HepG2 (cell line): ENCODE measurements around the gene AKAP9. TPM values are rescaled to one million over a fixed set of nuclear protein-coding genes. Genes with fewer than 3 reads are reported as not detected.

Source experiments
- FLYWCH1 ChIP-seq: sonication (generic); formaldehyde crosslinking; IDR thresholded peaks from 2 replicates; pipeline ENCODE4 v1.8.1; 2023; ENCODE audit warnings: mild to moderate bottlenecking, missing genetic modification reagents
- FOSL1 ChIP-seq: sonication (generic); formaldehyde crosslinking; IDR thresholded peaks from 2 replicates; pipeline ENCODE4 v1.9.0; 2021; ENCODE audit warnings: missing genetic modification reagents, borderline replicate concordance
- GABPB1 ChIP-seq: IDR thresholded peaks from 2 replicates; pipeline ENCODE4 v1.6.1; 2016; ENCODE audit warnings: mild to moderate bottlenecking, missing genetic modification reagents, moderate library complexity, missing compliant biosample characterization
- HNRNPH1 ChIP-seq: fragments of 200-400 bp; formaldehyde crosslinking; optimal IDR thresholded peaks from 2 replicates; pipeline ENCODE3; 2017; ENCODE audit warnings: mild to moderate bottlenecking, low read depth, low read length
- MED13 ChIP-seq: sonication (generic); formaldehyde crosslinking; IDR thresholded peaks from 2 replicates; pipeline ENCODE4 v1.5.0; 2020; ENCODE audit warnings: missing genetic modification reagents
- MEIS1 ChIP-seq: sonication (generic); formaldehyde crosslinking; IDR thresholded peaks from 2 replicates; pipeline ENCODE4 v1.9.0; 2021; ENCODE audit warnings: mild to moderate bottlenecking, missing genetic modification reagents, moderate library complexity, borderline replicate concordance
- MTF1 ChIP-seq: sonication (generic); formaldehyde crosslinking; IDR thresholded peaks from 2 replicates; pipeline ENCODE4 v1.5.0; 2020; ENCODE audit warnings: missing genetic modification reagents
- MZF1 ChIP-seq: sonication (generic); formaldehyde crosslinking; IDR thresholded peaks from 2 replicates; pipeline ENCODE4 v1.8.1; 2023; ENCODE audit warnings: mild to moderate bottlenecking, missing genetic modification reagents, borderline replicate concordance
- NFKBIZ ChIP-seq: IDR thresholded peaks from 2 replicates; pipeline ENCODE4 v1.6.1; 2018; ENCODE audit warnings: missing genetic modification reagents, missing compliant biosample characterization
- STAT5B ChIP-seq: sonication (generic); formaldehyde crosslinking; IDR thresholded peaks from 2 replicates; pipeline ENCODE4 v1.4.0; 2020; ENCODE audit warnings: missing genetic modification reagents
- YY1 ChIP-seq: IDR thresholded peaks from 2 replicates; pipeline ENCODE4 v1.6.1; 2011; ENCODE audit warnings: low read length, low read depth, moderate library complexity, mild to moderate bottlenecking; ENCODE audit not compliant: insufficient read depth, insufficient replicate concordance
- ZFYVE20 ChIP-seq: sonication (generic); formaldehyde crosslinking; IDR thresholded peaks from 2 replicates; pipeline ENCODE4 v1.8.0; 2023; ENCODE audit warnings: low read depth, mild to moderate bottlenecking, moderate library complexity, missing genetic modification reagents, borderline replicate concordance
- ZMYM4 ChIP-seq: sonication (generic); formaldehyde crosslinking; IDR thresholded peaks from 2 replicates; pipeline ENCODE4 v1.8.1; 2023; ENCODE audit warnings: mild to moderate bottlenecking, missing genetic modification reagents
- ZNF10 ChIP-seq: sonication (generic); formaldehyde crosslinking; IDR thresholded peaks from 2 replicates; pipeline ENCODE4 v1.4.0; 2020; ENCODE audit warnings: mild to moderate bottlenecking, low read depth, missing genetic modification reagents, borderline replicate concordance
- ZNF224 ChIP-seq: sonication (generic); formaldehyde crosslinking; IDR thresholded peaks from 2 replicates; pipeline ENCODE4 v1.5.0; 2020; ENCODE audit warnings: mild to moderate bottlenecking, missing genetic modification reagents
- ZNF3 ChIP-seq: IDR thresholded peaks from 2 replicates; pipeline ENCODE4 v1.7.0; 2017; ENCODE audit warnings: inconsistent platforms
- ZNF333 ChIP-seq: sonication (generic); formaldehyde crosslinking; IDR thresholded peaks from 2 replicates; pipeline ENCODE4 v1.4.0; 2020; ENCODE audit warnings: mild to moderate bottlenecking, missing genetic modification reagents, borderline replicate concordance
- ZNF382 ChIP-seq: sonication (generic); formaldehyde crosslinking; IDR thresholded peaks from 2 replicates; pipeline ENCODE4 v1.5.0; 2020; ENCODE audit warnings: missing genetic modification reagents, mild to moderate bottlenecking, borderline replicate concordance
- ZNF550 ChIP-seq: sonication (generic); formaldehyde crosslinking; IDR thresholded peaks from 2 replicates; pipeline ENCODE4 v1.4.0; 2020; ENCODE audit warnings: mild to moderate bottlenecking, missing genetic modification reagents, borderline replicate concordance
- ZNF569 ChIP-seq: sonication (generic); formaldehyde crosslinking; IDR thresholded peaks from 2 replicates; pipeline ENCODE4 v1.5.0; 2020; ENCODE audit warnings: mild to moderate bottlenecking, missing genetic modification reagents, moderate library complexity, borderline replicate concordance
- ZNF629 ChIP-seq: sonication (generic); formaldehyde crosslinking; conservative IDR thresholded peaks from 2 replicates; pipeline ENCODE4 v1.5.0; 2020; ENCODE audit warnings: missing genetic modification reagents
- polyA plus RNA-seq, 8 experiments: library from polyadenylated mRNA; depleted of rRNA in 3 of 8; stranded (reverse) in 7 of 8; unstranded in 1 of 8; fragments of >200 nt; fragmentation: Illumina TruSeq in 4 of 8; extraction: Trizol in 4 of 8; gene quantifications; 2 replicates each; pipeline versions ENCODE4 v1.2.1 to v1.2.3, GENCODE V29; 2011 to 2016; ENCODE audit warnings: low read depth in 4 of 8, missing spikeins in 1 of 8, mixed read lengths in 1 of 8; ENCODE audit not compliant: insufficient read depth in 1 of 8
- total RNA-seq, 5 experiments: library from RNA; depleted of rRNA; stranded (reverse); fragments of >200 nt; fragmentation: Illumina TruSeq; extraction: Trizol; gene quantifications; 2 replicates each; pipeline ENCODE4 v1.2.3, GENCODE V29; 2016; ENCODE audit warnings: low read depth in 1 of 5
- TF ChIP-seq, protein P1 (sequence below): sonication (generic); formaldehyde crosslinking; conservative IDR thresholded peaks from 2 replicates; pipeline ENCODE4 v1.8.0; 2022; ENCODE audit warnings: mild to moderate bottlenecking, moderate library complexity, missing genetic modification reagents
- TF ChIP-seq, protein P2 (sequence below): sonication (generic); formaldehyde crosslinking; IDR thresholded peaks from 2 replicates; pipeline ENCODE4 v1.5.1; 2020; ENCODE audit warnings: mild to moderate bottlenecking, missing genetic modification reagents, moderate library complexity
- TF ChIP-seq, protein P3 (sequence below): sonication (generic); formaldehyde crosslinking; IDR thresholded peaks from 2 replicates; pipeline ENCODE4 v1.5.0; 2020; ENCODE audit warnings: missing genetic modification reagents, mild to moderate bottlenecking, borderline replicate concordance
- TF ChIP-seq, protein P4 (sequence below): sonication (generic); formaldehyde crosslinking; IDR thresholded peaks from 2 replicates; pipeline ENCODE4 v1.4.0; 2020; ENCODE audit warnings: missing genetic modification reagents
- TF ChIP-seq, protein P5 (sequence below): sonication (generic); formaldehyde crosslinking; IDR thresholded peaks from 2 replicates; pipeline ENCODE4 v1.5.0; 2020; ENCODE audit warnings: missing genetic modification reagents

AKAP9 gene
- total and polyA plus RNA-seq, 2 of the 13 experiments (the other 11 are each of a cell fraction or from before 2014, with no cell fraction given): 27.6 to 33.1 TPM

DNA sequence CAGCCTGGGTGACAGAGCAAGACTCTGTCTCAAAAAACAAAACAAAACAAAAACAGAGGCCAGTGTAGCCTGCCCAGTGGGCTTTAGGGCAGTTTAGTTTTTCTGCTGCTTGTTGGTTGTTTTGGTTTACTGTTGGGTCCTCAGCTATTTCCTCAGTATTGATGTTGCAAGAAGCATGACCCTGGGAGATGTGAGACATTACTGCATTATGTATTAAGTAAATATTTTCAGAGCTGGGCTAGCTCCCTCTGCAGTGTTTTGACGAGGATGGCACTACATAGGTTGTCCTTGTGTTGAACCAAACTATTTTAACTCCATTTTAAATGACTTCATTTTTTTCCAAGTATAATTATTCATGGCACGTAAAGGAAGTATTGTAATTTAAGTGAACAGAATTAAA lies 4.8 kb downstream of the AKAP9 start (continued):
- TF ChIP-seq FLYWCH1 (CRISPR knock-in tag) (no peak), ZNF10 (CRISPR knock-in tag) (no peak), YY1 (no peak), ZNF629 (CRISPR knock-in tag) (no peak), MTF1 (no peak), FOSL1 (CRISPR knock-in tag) (no peak), ZNF569 (CRISPR knock-in tag) (no peak), ZFYVE20 (CRISPR knock-in tag) (no peak), ZNF333 (CRISPR knock-in tag) (no peak), MED13 (no peak), MZF1 (CRISPR knock-in tag) (no peak), NFKBIZ (CRISPR knock-in tag) (no peak), HNRNPH1 (no peak), ZNF550 (CRISPR knock-in tag) (no peak), ZNF3 (CRISPR knock-in tag) (no peak), STAT5B (CRISPR knock-in tag) (no peak), ZNF224 (CRISPR knock-in tag) (no peak), ZMYM4 (no peak), MEIS1 (CRISPR knock-in tag) (no peak), GABPB1 (no peak), ZNF382 (CRISPR knock-in tag) (no peak)
- TF ChIP-seq, protein P1, sequence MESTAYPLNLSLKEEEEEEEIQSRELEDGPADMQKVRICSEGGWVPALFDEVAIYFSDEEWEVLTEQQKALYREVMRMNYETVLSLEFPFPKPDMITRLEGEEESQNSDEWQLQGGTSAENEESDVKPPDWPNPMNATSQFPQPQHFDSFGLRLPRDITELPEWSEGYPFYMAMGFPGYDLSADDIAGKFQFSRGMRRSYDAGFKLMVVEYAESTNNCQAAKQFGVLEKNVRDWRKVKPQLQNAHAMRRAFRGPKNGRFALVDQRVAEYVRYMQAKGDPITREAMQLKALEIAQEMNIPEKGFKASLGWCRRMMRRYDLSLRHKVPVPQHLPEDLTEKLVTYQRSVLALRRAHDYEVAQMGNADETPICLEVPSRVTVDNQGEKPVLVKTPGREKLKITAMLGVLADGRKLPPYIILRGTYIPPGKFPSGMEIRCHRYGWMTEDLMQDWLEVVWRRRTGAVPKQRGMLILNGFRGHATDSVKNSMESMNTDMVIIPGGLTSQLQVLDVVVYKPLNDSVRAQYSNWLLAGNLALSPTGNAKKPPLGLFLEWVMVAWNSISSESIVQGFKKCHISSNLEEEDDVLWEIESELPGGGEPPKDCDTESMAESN: no peak
- TF ChIP-seq, protein P2, sequence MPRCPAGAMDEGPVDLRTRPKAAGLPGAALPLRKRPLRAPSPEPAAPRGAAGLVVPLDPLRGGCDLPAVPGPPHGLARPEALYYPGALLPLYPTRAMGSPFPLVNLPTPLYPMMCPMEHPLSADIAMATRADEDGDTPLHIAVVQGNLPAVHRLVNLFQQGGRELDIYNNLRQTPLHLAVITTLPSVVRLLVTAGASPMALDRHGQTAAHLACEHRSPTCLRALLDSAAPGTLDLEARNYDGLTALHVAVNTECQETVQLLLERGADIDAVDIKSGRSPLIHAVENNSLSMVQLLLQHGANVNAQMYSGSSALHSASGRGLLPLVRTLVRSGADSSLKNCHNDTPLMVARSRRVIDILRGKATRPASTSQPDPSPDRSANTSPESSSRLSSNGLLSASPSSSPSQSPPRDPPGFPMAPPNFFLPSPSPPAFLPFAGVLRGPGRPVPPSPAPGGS (CRISPR knock-in tag): no peak
- TF ChIP-seq, protein P3, sequence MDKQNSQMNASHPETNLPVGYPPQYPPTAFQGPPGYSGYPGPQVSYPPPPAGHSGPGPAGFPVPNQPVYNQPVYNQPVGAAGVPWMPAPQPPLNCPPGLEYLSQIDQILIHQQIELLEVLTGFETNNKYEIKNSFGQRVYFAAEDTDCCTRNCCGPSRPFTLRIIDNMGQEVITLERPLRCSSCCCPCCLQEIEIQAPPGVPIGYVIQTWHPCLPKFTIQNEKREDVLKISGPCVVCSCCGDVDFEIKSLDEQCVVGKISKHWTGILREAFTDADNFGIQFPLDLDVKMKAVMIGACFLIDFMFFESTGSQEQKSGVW (CRISPR knock-in tag): no peak
- TF ChIP-seq, protein P4, sequence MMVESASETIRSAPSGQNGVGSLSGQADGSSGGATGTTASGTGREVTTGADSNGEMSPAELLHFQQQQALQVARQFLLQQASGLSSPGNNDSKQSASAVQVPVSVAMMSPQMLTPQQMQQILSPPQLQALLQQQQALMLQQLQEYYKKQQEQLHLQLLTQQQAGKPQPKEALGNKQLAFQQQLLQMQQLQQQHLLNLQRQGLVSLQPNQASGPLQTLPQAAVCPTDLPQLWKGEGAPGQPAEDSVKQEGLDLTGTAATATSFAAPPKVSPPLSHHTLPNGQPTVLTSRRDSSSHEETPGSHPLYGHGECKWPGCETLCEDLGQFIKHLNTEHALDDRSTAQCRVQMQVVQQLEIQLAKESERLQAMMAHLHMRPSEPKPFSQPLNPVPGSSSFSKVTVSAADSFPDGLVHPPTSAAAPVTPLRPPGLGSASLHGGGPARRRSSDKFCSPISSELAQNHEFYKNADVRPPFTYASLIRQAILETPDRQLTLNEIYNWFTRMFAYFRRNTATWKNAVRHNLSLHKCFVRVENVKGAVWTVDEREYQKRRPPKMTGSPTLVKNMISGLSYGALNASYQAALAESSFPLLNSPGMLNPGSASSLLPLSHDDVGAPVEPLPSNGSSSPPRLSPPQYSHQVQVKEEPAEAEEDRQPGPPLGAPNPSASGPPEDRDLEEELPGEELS (CRISPR knock-in tag): peak; percentile 71
- TF ChIP-seq, protein P5, sequence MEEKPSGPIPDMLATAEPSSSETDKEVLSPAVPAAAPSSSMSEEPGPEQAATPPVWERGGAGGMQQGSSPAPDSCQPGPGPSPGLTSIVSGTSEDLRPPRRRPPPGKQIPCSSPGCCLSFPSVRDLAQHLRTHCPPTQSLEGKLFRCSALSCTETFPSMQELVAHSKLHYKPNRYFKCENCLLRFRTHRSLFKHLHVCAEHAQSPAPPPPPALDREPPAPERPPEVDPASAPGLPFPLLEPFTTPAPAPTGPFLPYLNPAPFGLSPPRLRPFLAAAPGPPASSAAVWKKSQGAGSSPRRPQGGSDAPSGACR: no peak
